C4-2B (cell line): Measurements from ENCODE around the gene FOXN4.
A peak's percentile ranks its signal among the peaks of the same experiment; 100 is the strongest.

Experiments
- ZFX ChIP-seq: fragments of 450-650 bp; IDR thresholded peaks from 2 replicates; pipeline ENCODE4 v1.6.1; 2017
- TF ChIP-seq, protein P1 (sequence below): fragments of 450-650 bp; conservative IDR thresholded peaks from 2 replicates; pipeline ENCODE4 v1.5.1; 2017; ENCODE audit warnings: mild to moderate bottlenecking

- TF ChIP-seq, protein P1, sequence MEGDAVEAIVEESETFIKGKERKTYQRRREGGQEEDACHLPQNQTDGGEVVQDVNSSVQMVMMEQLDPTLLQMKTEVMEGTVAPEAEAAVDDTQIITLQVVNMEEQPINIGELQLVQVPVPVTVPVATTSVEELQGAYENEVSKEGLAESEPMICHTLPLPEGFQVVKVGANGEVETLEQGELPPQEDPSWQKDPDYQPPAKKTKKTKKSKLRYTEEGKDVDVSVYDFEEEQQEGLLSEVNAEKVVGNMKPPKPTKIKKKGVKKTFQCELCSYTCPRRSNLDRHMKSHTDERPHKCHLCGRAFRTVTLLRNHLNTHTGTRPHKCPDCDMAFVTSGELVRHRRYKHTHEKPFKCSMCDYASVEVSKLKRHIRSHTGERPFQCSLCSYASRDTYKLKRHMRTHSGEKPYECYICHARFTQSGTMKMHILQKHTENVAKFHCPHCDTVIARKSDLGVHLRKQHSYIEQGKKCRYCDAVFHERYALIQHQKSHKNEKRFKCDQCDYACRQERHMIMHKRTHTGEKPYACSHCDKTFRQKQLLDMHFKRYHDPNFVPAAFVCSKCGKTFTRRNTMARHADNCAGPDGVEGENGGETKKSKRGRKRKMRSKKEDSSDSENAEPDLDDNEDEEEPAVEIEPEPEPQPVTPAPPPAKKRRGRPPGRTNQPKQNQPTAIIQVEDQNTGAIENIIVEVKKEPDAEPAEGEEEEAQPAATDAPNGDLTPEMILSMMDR, result peak; percentile 14; the same call in 1 of the 2 replicates
- TF ChIP-seq ZFX, result no peak
These were observed 37.8 kb upstream of the FOXN4 start for GRCh38 chr12:109346920-109347319.
